Body of pancreas (tissue), 4 donors: ENCODE data around the gene ABCB9.
"Not testable (repeated sequence)": the region's sequence is repeated elsewhere in the genome, so short reads cannot be mapped to it uniquely, and the experiment has no call there.

ENCODE experiments used
- CTCF ChIP-seq, 7 experiments: fragments of 450-650 bp in 4 of 7; fragments of 200-600 bp in 3 of 7; sonication (generic) in 3 of 7; IDR thresholded peaks; one replicate each; pipeline ENCODE4 v1.5.1; 2016 to 2019; ENCODE audit warnings: antibody characterized with exemption in 7 of 7
- POLR2A ChIP-seq, 3 donors: fragments of 450-650 bp; IDR thresholded peaks; one replicate each; pipeline ENCODE4 v1.6.1; 2016; ENCODE audit warnings: antibody characterized with exemption in 3 of 3, mild to moderate bottlenecking in 2 of 3

GRCh38 chr12:122905258-122905657 is 61.0 kb downstream of the ABCB9 start:
- TF ChIP-seq CTCF, POLR2A (IDR thresholded peaks at IDR 0.05): not testable (repeated sequence)
